GM12864 (cell line): ENCODE data around the gene HS3ST6.
"Not testable (repeated sequence)": the region's sequence is repeated elsewhere in the genome, so short reads cannot be mapped to it uniquely, and the experiment has no call there.

Experiments
- DNase-seq: peaks from one replicate; pipeline ENCODE4 v3.0.0-alpha.2; 2011; ENCODE audit warnings: low read depth
- H3K4me3 ChIP-seq: 2 replicates; pipeline ENCODE4 v1.5.1; 2011; ENCODE audit warnings: mild to moderate bottlenecking, low read depth, low read length, control low read depth
- TF ChIP-seq, protein P1 (sequence below): IDR thresholded peaks from 2 replicates; pipeline ENCODE4 v1.5.1; 2011; ENCODE audit warnings: low read depth, mild to moderate bottlenecking, moderate library complexity, low read length, control low read depth, inconsistent platforms; ENCODE audit errors: missing control alignments

The HS3ST6 gene

DNA sequence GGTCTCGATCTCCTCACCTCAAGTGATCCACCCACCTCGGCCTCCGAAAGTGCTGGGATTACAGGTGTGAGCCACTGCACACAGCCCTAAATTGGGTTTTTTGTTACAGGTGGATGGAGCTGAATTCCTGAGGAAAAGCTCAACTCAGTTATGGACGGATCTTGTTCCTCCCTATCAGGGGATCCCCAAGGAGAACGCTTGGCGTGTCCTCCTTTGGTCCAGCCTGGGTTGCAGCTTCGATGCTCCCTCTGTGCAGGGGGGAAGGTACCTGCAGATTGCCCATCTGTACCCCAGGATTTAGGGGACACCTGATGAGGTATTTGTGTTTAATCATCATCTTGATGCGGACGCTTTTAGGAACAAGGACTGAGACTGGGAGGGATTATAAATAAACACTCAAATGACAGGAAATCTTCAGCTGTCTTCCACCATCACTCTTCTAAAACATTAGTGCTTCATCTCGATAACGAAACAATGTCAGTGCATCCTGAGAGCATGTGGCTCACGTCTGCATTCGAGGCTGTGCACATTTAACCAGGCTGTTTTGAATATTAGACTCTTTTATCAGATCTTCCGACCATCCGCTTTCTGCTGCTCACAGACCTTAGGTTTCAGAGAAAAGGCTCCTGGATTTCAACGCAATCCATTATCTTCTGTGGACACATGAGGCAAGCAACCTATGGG, 28.0 kb downstream of the HS3ST6 start:
- H3K4me3 ChIP-seq: no peak overlapping the region
- TF ChIP-seq, protein P1, sequence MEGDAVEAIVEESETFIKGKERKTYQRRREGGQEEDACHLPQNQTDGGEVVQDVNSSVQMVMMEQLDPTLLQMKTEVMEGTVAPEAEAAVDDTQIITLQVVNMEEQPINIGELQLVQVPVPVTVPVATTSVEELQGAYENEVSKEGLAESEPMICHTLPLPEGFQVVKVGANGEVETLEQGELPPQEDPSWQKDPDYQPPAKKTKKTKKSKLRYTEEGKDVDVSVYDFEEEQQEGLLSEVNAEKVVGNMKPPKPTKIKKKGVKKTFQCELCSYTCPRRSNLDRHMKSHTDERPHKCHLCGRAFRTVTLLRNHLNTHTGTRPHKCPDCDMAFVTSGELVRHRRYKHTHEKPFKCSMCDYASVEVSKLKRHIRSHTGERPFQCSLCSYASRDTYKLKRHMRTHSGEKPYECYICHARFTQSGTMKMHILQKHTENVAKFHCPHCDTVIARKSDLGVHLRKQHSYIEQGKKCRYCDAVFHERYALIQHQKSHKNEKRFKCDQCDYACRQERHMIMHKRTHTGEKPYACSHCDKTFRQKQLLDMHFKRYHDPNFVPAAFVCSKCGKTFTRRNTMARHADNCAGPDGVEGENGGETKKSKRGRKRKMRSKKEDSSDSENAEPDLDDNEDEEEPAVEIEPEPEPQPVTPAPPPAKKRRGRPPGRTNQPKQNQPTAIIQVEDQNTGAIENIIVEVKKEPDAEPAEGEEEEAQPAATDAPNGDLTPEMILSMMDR: no peak
- no peak for DNase-seq

- no peak for DNase-seq
- TF ChIP-seq, protein P1: no peak
- H3K4me3 ChIP-seq: no peak overlapping the region
Observed at GRCh38 chr16:1887711-1888354, 30.4 kb downstream of the HS3ST6 start.

DNA sequence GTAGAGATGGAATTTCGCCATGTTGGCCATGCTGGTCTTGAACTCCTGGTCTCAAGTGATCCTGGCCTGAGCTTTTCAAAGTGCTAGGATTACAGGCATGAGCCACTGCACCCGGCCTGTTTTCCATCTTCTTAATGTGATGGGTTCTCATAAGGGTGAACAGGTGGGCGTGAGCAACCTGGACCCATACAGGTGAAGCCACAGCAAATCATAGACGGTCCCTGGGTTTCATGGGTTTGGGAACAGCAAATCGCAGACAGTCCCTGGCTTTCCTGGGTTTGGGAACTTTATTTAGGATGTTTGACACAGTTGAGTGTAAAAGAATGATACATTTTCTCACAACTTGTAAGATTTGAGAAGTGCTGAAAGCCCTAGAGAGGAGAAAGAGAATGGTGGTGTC, 33.3 kb downstream of the HS3ST6 start:
- no peak overlapping the region for H3K4me3 ChIP-seq
- no peak for DNase-seq
- TF ChIP-seq, protein P1: no peak

DNA sequence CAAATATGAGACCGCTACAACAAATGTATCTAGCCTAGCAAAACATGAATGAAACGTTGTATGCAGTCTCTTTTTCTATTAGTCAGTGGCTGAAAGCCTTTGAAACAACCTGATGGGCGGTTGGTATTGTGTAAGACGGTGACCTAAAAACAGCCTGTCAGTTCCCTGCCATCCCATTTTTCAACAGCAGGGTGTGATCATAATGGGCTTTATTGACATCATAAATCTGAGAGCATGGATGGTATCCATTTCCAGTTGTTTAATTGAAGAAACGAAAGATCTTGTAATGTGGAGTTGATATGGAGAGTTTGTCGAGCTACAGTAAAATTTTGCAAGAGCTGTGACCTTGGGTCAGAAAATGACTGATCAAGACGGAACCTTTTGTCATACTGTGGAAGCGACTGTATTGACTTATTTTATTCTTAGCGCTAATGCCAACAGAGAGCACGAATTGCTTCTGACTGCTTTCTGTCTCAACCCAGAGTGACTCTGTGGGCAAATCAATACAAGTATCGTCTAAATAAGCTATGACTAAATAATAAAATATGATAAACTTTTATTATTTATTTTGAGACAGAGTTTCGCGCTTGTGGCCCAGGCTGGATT, 34.0 kb downstream of the HS3ST6 start:
- no peak overlapping the region for H3K4me3 ChIP-seq
- TF ChIP-seq, protein P1: peak; percentile 23
- no peak for DNase-seq

DNA sequence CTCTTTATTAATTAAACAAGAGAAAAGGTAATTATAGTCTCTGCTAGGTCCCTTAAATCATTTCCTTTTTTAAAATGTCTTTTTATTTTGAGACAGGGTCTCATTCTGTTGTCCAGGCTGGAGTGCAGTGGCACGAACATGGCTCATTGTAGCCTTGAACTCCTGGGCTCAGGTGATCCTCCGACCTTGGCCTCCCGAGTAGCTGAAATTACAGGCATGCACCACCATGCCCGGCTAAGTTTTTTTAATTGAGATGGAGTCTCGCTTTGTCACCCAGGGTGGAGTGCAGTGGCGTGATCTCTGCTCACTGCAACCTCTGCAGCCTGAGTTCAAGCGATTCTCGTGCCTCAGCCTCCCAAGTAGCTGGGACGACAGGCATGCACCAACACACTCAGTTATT, 37.0 kb downstream of the HS3ST6 start:
- DNase-seq, H3K4me3 ChIP-seq: not testable (repeated sequence)

DNA sequence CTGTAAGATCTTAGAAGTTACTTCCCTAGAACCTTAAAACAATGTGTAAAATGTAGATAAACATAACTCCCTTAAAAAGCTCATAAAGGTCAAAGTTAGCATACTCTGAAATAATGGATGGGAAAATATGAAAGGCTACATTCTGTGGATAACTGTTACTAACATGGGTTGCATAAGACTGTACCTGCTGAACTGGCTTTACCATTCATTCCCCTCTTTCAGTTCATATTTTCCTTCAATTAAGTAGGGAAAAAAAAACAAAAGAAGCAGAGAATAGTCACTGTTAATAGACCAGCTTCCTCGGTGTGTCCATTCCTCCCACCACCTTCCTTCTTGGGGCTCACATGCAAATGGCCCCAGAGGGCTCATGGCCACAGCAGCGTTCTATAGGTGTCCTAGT, 38.7 kb downstream of the HS3ST6 start:
- no peak for DNase-seq
- H3K4me3 ChIP-seq: no peak overlapping the region
- TF ChIP-seq, protein P1: no peak

DNA sequence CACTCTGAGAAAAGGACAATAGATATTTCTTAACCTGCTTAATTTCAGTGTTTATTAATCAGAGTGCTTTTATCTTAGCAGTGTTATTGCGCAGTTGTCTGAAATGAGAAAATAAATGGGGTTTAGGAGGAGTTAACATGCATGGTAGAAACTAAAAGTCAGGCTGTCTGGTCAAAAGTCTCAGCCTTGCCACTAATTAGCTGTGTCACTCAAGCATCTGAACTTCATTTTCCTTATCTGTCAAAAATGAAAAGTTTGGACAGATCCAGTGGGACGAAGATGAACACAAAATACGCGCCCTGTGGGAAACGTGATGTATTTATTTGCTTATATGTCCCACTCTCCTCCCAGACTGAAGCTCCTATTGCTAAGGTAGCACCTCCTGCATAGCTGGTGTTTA, 40.0 kb downstream of the HS3ST6 start:
- TF ChIP-seq, protein P1: no peak
- DNase-seq: no peak
- no peak overlapping the region for H3K4me3 ChIP-seq
